ENCODE results near the gene WNT7B. TPM values are rescaled to one million over a fixed set of nuclear protein-coding genes. Genes with fewer than 3 reads are reported as not detected.
A peak's percentile ranks its signal among the peaks of the same experiment; 100 is the strongest.

Gene WNT7B
- polyA plus RNA-seq, 6 donors from 2014 or later: 0.17 to 0.62 TPM; not detected in 4

DNA sequence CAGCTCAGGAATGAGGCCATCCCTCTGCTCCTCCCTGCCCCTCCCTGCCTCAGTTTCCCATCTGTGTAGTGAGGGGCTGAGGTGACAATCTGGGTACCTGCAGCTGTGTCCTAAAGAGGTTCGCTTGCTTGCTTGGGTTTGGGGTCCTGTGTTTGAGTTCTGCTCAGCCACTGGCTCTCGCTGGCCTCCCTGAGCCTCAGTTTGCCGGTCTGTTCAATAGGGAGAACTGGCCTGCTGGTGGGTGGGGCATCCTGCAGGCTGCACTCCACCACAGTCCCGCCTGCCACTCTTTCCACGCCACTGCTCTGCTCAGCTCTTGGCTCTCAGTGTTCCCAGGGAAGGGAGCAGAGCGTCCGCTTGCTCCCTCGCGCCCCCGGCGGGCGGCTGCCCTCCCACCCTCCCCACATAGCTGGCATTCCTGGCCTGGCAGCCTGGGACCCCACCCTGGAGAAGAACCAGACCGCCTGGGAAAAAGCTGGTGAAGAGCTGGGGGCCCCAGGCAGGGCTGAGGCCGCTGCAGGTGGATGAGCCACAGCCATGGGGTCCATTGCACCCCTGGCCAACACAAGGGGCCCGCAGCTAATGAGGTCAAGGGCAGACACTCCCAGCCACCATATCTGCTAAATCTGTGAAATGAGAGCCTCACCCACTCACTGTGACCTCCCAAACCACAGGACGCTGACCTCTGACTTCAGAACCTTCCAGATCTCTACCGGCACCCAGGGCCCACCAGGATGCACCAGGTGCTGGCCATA is 15.1 kb downstream of the WNT7B start:
- Mint-ChIP-seq H3K4me1 (peaks cover 0 to 9% (median 0%) of the 10 kb centered on the region in 3 donors), H3K27me3 (peaks cover 0 to 69% (median 23%) of the 10 kb centered on the region in 3 donors), H3K27ac (peak overlapping the region in 1 of 6 donors; percentile 47), H3K9me3 (no peaks in the 10 kb centered on the region), H3K4me3 (no peak overlapping the region), H3K36me3 (no peaks in the 10 kb centered on the region)
- ATAC-seq (ENCODE audit: low read depth in 2 of 2) (no peak), DNase-seq (no peak)

DNA sequence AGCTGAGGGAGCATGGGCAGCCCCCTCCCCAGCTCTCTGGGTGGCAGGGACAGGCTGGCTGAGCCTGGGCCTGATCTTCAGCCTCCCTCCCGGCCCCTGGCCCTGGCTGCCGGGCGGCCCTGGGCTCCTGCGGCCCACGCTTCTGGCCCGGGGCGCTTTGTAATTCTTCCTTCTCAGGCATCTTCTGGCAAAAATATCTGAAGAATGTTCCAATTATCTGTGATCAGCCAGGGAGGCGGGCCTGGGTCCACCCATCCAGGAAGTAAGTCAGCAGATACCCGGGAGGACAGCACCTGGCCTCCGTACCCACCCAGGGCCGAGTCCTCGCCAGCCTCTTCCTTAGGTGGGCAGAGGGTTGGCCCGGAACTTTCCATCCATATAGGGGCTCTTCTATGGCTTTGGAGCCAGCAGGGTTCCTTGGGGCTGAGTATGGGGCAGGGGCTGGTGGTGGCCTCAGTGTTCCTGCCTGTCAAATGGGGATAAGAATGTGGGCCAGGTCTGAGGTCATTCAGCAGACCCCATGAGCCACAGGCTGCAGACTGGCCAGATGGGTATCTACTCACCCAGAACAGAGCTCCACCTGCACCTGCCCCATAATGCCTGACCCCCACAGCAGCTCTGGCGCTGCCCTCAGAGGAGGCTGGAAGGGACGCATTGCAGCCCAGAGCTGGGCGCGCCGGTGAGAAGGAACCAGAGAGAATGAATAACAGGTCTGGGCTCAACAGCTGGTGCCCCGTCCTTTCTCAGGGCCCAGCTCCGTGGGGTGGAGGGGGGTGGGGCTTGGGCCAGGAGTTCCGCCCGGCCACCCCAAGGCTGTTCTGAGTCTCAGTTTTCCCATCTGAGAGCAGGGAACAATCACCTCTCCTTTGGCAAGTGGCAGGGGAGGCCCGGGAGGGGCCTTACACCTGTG is 16.2 kb downstream of the WNT7B start:
- Mint-ChIP-seq H3K27ac (no peak overlapping the region), H3K36me3 (no peaks in the 10 kb centered on the region), H3K4me1 (peaks cover 0 to 6% (median 0%) of the 10 kb centered on the region in 3 donors), H3K27me3 (peaks cover 0 to 68% (median 21%) of the 10 kb centered on the region in 3 donors), H3K9me3 (no peaks in the 10 kb centered on the region), H3K4me3 (peak overlapping the region in 1 of 8 donors; percentile 64)
- DNase-seq: no peak
- ATAC-seq (ENCODE audit: low read depth in 2 of 2): no peak

DNA sequence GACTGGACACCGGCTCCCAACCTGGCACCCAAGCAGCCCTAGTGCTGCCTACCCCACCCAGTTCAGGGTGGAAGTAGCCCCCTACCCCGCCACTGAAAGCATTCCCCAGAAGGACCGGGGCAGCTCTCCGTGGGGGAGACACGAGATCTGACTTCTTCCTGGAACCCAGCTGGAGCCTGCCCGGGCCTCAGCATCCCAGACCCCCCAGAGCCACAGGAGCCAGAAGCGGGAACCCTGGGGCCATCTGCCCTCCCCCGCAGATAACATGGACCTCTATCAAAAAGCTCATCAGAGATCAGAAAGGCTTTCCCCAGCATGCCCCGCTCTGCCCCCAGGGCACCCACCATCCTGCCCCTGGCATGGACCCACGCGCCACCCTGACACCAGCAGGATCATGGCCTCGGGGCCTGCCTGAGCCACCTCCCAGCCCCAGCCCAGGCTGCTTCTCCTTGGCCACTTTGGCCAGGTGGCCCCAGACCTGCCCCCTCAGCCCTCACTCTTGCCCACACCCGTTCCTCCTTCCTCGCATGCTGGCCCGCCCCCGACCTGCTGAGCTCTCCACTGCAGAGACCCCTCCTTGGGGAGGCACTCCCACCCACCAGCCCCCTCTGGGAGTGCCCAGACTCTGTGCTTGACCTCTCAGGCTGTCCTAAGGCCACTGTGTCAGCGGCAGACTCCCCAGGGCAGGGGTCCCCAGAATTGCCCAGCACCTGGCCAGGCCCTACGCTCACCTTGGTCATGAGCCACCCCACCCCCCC is 17.1 kb downstream of the WNT7B start:
- H3K27ac Mint-ChIP-seq: no peak overlapping the region
- H3K9me3 Mint-ChIP-seq: no peaks in the 10 kb centered on the region
- no peak overlapping the region for H3K4me3 Mint-ChIP-seq
- DNase-seq (no peak), ATAC-seq (ENCODE audit: low read depth in 2 of 2) (no peak)
- H3K36me3 Mint-ChIP-seq: no peaks in the 10 kb centered on the region
- peaks cover 0 to 66% (median 14%) of the 10 kb centered on the region in 3 donors for H3K27me3 Mint-ChIP-seq
- H3K4me1 Mint-ChIP-seq: peaks cover 0 to 2% (median 0%) of the 10 kb centered on the region in 3 donors

DNA sequence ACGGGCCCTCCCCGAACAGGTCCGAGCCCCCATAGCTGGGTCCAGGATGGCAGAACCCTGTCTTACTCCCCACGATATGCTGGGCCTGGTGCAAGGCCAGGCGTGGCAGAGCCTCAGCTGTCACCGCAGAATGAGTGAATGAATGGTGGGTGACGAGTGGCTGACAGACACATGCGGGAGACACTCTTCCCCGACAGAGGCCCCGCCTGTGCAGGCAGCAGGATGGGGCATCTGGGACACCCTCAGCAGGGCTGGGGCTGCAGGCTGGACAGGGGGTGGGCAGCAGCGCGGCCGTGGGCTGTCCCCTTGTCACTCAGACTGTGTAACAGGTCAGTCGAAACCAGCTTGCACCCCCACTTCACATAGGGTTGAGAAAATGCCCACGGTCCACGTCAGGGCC is 18.0 kb downstream of the WNT7B start:
- Mint-ChIP-seq H3K9me3 (no peaks in the 10 kb centered on the region), H3K36me3 (no peaks in the 10 kb centered on the region), H3K27ac (no peak overlapping the region), H3K27me3 (peaks cover 1 to 65% (median 14%) of the 10 kb centered on the region in 3 donors), H3K4me3 (no peak overlapping the region), H3K4me1 (no peaks in the 10 kb centered on the region)
- DNase-seq (no peak), ATAC-seq (ENCODE audit: low read depth in 2 of 2) (no peak)

DNA sequence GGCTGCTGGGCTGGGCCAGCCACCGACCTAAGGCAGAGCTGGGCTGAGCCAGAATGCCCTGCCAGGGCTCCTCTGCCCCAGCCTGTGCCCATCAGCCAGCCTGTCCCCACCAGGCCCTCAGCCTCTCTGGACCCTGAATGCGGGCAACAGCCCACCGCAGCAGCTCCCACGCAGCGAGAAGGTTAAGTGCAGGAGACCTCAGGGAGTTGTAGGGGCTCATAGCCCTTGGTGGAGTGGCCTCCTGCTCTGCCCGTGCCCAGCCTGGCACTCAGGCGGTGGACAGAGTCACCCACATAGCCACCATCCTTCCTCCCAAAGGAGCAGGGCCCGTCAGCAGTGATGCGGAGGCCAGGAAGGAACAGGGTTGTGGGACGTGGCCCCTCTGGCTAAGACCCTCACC is 19.1 kb downstream of the WNT7B start:
- no peak for DNase-seq
- no peaks in the 10 kb centered on the region for H3K36me3 Mint-ChIP-seq
- H3K4me1 Mint-ChIP-seq: peaks cover 0 to 6% (median 5%) of the 10 kb centered on the region in 3 donors
- H3K27ac Mint-ChIP-seq: no peak overlapping the region
- ATAC-seq (ENCODE audit: low read depth in 2 of 2): no peak
- no peaks in the 10 kb centered on the region for H3K9me3 Mint-ChIP-seq
- peaks cover 11 to 68% (median 25%) of the 10 kb centered on the region in 3 donors for H3K27me3 Mint-ChIP-seq
- no peak overlapping the region for H3K4me3 Mint-ChIP-seq

DNA sequence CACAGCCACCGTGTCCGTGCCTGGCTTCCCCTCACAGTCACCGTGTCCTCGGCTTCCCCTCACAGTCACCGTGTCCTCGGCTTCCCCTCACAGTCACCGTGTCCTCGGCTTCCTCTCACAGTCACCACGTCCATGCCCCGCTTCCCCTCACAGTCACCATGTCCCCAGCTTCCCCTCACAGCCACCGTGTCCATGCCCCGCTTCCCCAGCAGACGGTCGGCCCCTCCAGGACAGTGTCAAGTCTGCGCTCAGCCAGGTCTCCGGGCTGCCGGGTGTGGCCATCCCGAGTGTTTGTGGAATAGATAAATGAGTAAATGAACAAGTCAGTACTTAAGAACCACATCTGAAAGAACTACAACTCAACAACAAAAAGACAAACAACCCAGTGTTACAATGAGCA is 23.8 kb downstream of the WNT7B start:
- H3K4me1 Mint-ChIP-seq: peaks cover 13 to 18% (median 16%) of the 10 kb centered on the region in 3 donors
- H3K27me3 Mint-ChIP-seq: peaks cover 11 to 62% (median 29%) of the 10 kb centered on the region in 3 donors
- no peak overlapping the region for H3K27ac Mint-ChIP-seq
- H3K4me3 Mint-ChIP-seq: no peak overlapping the region
- H3K9me3 Mint-ChIP-seq: no peaks in the 10 kb centered on the region
- ATAC-seq (ENCODE audit: low read depth in 2 of 2): no peak
- no peaks in the 10 kb centered on the region for H3K36me3 Mint-ChIP-seq
- no peak for DNase-seq

DNA sequence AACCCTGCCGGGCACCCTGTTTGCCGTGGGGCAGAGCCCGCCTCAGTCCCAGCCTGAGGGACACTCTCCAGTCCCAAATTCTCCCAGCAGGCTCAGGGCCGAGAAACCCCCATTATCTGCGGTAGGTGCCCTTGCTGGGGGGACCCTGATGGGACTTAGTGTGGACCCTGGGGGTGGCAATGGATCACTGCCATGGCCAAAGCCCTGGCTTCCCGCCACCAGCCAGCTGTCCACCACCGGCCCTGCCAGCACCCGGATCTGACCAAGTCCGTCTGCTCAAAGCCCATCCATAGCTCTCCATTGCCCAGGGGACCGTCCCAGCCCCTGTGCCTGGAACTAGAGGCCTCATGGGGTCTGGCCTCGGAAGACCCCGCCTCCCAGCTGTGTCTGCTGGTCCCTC is 24.4 kb downstream of the WNT7B start:
- no peak overlapping the region for H3K4me3 Mint-ChIP-seq
- H3K4me1 Mint-ChIP-seq: peaks cover 16 to 25% (median 19%) of the 10 kb centered on the region in 3 donors
- H3K27me3 Mint-ChIP-seq: peaks cover 11 to 56% (median 29%) of the 10 kb centered on the region in 3 donors
- H3K9me3 Mint-ChIP-seq: no peaks in the 10 kb centered on the region
- H3K36me3 Mint-ChIP-seq: no peaks in the 10 kb centered on the region
- no peak overlapping the region for H3K27ac Mint-ChIP-seq
- ATAC-seq (ENCODE audit: low read depth in 2 of 2) (no peak), DNase-seq (no peak)

DNA sequence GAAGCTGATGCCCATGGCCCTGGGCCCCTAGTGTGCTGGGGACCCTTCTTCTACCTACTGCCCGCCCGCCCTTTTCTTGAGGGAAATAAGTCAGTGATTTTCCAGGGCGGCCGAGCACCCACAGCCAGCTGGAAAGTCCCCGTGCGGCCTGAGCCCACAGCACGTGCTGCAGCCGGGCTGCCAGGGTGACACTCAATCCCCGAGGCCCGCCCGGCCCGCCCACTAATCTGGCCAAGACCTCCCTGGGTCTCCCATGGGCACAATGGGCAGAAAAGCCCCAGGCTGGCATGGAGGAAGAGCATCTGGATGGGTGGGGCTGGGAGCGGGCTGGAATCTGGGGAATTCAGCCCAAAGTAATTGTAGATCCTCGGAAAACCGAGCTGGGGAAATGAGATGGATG is 24.8 kb downstream of the WNT7B start:
- no peak for ATAC-seq (ENCODE audit: low read depth in 2 of 2)

DNA sequence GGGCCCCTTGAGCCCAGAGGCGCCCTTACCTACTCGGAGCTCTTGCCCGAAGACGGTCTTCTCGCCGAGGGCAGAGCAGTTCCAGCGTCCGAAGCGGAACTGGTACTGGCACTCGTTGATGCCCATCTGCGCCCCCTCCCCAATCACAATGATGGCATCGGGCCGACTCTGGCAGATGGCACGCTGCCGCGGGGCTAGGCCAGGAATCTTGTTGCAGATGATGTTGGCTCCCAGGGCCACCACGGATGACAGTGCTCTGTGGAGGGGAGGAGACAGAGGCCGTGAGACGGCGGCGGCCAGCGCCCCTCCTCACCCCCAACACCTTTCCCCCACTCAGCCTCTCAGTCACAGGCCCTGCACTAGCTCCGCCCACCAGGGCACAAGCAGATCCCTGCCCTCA is 27.1 kb downstream of the WNT7B start:
- no peaks in the 10 kb centered on the region for H3K36me3 Mint-ChIP-seq
- peak overlapping the region in 1 of 6 donors; percentile 6 for H3K27ac Mint-ChIP-seq
- no peak for ATAC-seq (ENCODE audit: low read depth in 2 of 2)

More for the DNA sequence above, 24.8 kb downstream of the WNT7B start:
- Mint-ChIP-seq H3K27me3 (peaks cover 11 to 52% (median 29%) of the 10 kb centered on the region in 3 donors), H3K9me3 (no peaks in the 10 kb centered on the region), H3K4me3 (no peak overlapping the region), H3K4me1 (peaks cover 20 to 29% (median 23%) of the 10 kb centered on the region in 3 donors), H3K36me3 (no peaks in the 10 kb centered on the region), H3K27ac (no peak overlapping the region)
- DNase-seq: no peak

DNA sequence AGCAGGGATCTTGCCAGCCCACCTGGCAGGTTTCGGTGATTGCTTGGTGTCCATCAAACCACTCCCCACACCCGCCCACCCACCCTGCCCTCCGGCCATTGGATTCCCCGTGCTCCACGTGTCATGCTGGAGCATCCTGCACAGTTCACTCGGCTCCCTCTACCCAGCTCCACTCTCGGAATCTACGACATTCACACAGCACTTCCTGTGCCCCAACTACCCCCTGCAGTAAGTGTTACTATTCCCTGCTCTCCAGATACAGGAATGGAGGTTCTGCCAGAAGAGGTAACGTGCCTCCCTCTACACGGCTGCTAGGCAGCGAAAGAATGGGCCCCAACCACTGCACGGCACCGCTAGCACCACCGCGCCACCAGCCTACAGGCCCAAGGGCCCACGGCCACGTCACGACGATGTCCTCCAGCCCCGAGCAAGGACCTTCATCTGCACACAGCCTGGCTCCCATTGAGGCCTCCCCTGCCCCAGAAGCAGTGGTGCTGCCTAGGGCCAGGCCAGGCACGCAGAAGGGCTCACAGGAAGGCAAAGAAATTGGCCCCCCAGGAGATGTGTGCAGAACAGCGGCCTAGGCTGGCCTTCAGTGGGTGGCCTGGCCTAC is 27.6 kb downstream of the WNT7B start:
- Mint-ChIP-seq H3K9me3 (no peaks in the 10 kb centered on the region), H3K4me3 (peak overlapping the region in 4 of 8 donors; percentile 49 to 60 (median 52)), H3K27ac (peak overlapping the region in 2 of 6 donors; percentile 76), H3K36me3 (no peaks in the 10 kb centered on the region), H3K4me1 (peaks cover 23 to 32% (median 25%) of the 10 kb centered on the region in 3 donors), H3K27me3 (peaks cover 15 to 33% (median 19%) of the 10 kb centered on the region in 3 donors)
- ATAC-seq (ENCODE audit: low read depth in 2 of 2) (no peak), DNase-seq (no peak)

More for the DNA sequence above, 27.1 kb downstream of the WNT7B start:
- no peak for DNase-seq
- H3K4me1 Mint-ChIP-seq: peaks cover 23 to 32% (median 25%) of the 10 kb centered on the region in 3 donors
- no peak overlapping the region for H3K4me3 Mint-ChIP-seq
- peaks cover 15 to 35% (median 20%) of the 10 kb centered on the region in 3 donors for H3K27me3 Mint-ChIP-seq
- no peaks in the 10 kb centered on the region for H3K9me3 Mint-ChIP-seq

DNA sequence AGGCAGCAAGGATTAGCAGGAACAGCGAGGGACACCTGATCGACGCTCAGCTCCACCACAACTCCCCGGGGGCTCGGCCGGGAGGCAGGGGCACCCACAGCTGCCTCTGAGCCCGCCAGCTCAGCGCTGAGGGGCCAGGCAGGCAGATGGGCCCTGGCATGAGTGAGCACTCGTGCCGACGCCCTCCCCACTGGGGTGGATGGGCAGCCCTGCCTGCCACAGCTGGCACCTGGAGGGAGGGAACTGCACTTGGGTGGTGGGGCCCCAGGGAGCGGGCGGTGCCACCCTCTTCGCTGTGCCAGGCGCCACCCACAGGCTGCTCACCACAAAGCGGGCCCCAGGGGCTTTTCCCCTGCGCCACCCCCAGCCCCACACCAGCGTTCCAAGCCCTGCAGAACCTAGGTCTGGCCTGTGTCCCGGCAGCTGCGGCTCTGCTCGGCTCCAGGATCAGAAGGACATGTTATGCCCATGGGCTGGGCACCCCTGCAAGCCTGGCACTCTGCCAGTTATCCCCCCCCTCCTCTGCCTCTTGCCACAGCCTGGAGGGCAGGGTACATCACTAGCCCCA is 28.8 kb downstream of the WNT7B start:
- Mint-ChIP-seq H3K27me3 (peaks cover 6 to 21% (median 7%) of the 10 kb centered on the region in 3 donors), H3K4me3 (peak overlapping the region in 6 of 8 donors; percentile 45 to 73 (median 58)), H3K9me3 (no peaks in the 10 kb centered on the region), H3K36me3 (no peaks in the 10 kb centered on the region), H3K27ac (peak overlapping the region in 2 of 6 donors; percentile 90), H3K4me1 (peaks cover 19 to 28% (median 25%) of the 10 kb centered on the region in 3 donors)
- peak; percentile 88 for ATAC-seq (ENCODE audit: low read depth in 2 of 2)
- peak; percentile 75 for DNase-seq

All from naive B cell (primary cell).